ENCODE results near the gene GNAQ. TPM values are rescaled to one million over a fixed set of nuclear protein-coding genes. Genes with fewer than 3 reads are reported as not detected.

GNAQ gene
- 38.7 and 50.2 TPM in 2 replicates for total RNA-seq

DNA sequence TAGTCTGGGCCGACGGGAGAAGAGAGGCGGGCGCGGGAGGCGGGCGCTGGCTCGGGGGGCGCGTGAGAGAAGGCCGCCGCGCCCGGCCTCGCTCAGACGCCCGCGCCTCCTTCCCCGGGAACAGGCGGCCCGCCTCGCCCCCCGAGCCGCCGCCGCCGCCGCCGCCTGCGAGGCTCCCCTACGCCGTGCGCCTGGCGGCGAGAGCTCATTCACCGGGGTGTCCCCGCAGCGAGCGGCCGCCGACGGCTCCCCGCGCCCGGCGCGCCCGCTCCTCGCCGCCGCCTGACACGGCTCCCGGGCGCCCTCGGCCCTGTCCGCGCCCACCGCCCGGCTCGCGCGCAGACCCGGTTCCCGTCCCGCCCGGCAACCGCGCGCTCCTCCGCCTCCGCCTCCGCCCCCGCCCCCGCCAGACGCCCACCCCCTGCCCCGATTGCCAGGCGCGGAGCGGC lies at the start of gene GNAQ:
TSS of gene GNAQ (minus strand) at position 368 of the 449 bp plus-strand sequence. CDS start 576 bp downstream, outside the sequence.

Other genes with a start within 250 kb of the GNAQ start
- gene CEP78, start 204.3 kb upstream of the GNAQ start, total RNA-seq, result 7.9 and 11.1 TPM in 2 replicates